Measurements from ENCODE around the gene FBXL16. TPM values are rescaled to one million over a fixed set of nuclear protein-coding genes. Genes with fewer than 3 reads are reported as not detected.

FBXL16 gene
- total and polyA plus RNA-seq, 2 of the 13 experiments (the other 11 are each of a cell fraction or from before 2014, with no cell fraction given): 0.22 to 2.0 TPM

DNA sequence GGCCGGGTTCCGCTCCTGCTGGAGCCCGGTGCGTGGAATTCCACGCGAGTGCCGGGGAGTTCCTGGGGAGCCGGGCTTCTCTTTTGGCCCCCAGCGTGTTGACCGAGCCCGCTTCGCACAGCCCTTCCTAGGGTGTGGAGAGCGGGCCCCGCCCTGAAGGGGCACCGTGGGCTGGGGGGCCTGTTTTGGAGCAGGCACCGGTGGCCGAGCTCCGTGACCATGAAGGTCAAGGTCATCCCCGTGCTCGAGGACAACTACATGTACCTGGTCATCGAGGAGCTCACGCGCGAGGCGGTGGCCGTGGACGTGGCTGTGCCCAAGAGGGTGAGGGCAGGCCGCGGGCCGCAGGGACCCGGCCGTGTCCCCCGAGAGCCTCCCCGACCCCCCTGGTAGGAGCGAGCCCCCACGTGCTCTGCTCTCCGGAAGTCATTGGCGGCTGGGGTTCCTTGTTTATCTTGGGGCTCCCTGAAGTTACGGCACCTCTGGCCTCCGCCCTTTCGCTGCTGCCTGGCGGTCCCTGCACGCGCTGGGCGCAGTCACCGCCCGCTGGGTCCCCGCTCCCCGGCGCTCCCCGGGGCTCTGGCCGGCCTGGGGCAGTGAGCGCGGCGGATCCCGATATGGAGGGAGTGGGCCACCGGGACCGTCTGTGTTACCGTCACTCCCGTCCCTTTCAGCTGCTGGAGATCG, 21.8 kb upstream of the FBXL16 start:
- H3K4me3 ChIP-seq (replicated peaks in 1 of 3; ENCODE audit: insufficient read depth in 1 of 3, low read depth in 2 of 3, low read length in 3 of 3): peak overlapping the region; percentile 57 to 82 (median 66)
- peak overlapping the region; percentile 94 for H3K4me2 ChIP-seq (ENCODE audit: low read depth, low read length)
- H3K4me1 ChIP-seq (ENCODE audit: insufficient read depth, low read length): peaks cover 11% of the 10 kb centered on the region
- no CpG with 5 or more reads among the region's 61 CpGs for WGBS (ENCODE audit: low lambda C conversion rate)
- BruUV-seq (replicated peaks): no TSS peak
- no peaks in the 10 kb centered on the region for H3K9me3 ChIP-seq (ENCODE audit: low read length)
- DNase-seq (ENCODE audit: low spot score) (no peak), FAIRE-seq (no peak), ATAC-seq (peak; percentile 14)
- no peaks in the 10 kb centered on the region for H3K79me2 ChIP-seq (ENCODE audit: insufficient read depth, low read length)
- no peaks in the 10 kb centered on the region for H3K36me3 ChIP-seq (replicated peaks in 1 of 2; ENCODE audit: control insufficient read depth in 1 of 2, insufficient read depth in 2 of 2, low read length in 2 of 2)
- intact Hi-C loops (cut with micrococcal nuclease; ENCODE audit: unreplicated experiment) (no loop called here), in situ Hi-C loops (cut with HindIII; ENCODE audit: extremely low pct_ligation_motif_present, low pct_unique_long_range_greater_than_20kb) (no loop called here)
- H3K27ac ChIP-seq (ENCODE audit: extremely low read length, insufficient read depth, low read length): no peak overlapping the region
- H3K9ac ChIP-seq (ENCODE audit: insufficient read depth, low read depth, low read length): peak overlapping the region; percentile 69
- no peak overlapping the region for H2AFZ ChIP-seq (ENCODE audit: low read length)
- H3K27me3 ChIP-seq (ENCODE audit: control insufficient read depth in 1 of 2, insufficient read depth in 2 of 2, low read length in 2 of 2): peaks cover 0 to 3% of the 10 kb centered on the region in 2 experiments; a peak in 1 of 5 replicates
- H4K20me1 ChIP-seq (ENCODE audit: insufficient read depth, low read length): no peaks in the 10 kb centered on the region
- ChIA-PET CTCF (ENCODE audit: low intra/inter-chr PET ratio, low total read pairs) (no interaction called here), POLR2A (interaction anchor here (1.1 to 2.0 kb wide), 2 partner anchors 11 to 15 kb away, joined by 3 to 7 read pairs; no protein-coding TSS in a partner anchor)
- no peak for TF ChIP-seq NR2C2 (CRISPR knock-in tag; IDR thresholded peaks at IDR 0.05; ENCODE audit: borderline replicate concordance)
- TF ChIP-seq ZNF747 (CRISPR knock-in tag; IDR thresholded peaks at IDR 0.05; ENCODE audit: borderline replicate concordance): no peak
- TF ChIP-seq, protein P1, sequence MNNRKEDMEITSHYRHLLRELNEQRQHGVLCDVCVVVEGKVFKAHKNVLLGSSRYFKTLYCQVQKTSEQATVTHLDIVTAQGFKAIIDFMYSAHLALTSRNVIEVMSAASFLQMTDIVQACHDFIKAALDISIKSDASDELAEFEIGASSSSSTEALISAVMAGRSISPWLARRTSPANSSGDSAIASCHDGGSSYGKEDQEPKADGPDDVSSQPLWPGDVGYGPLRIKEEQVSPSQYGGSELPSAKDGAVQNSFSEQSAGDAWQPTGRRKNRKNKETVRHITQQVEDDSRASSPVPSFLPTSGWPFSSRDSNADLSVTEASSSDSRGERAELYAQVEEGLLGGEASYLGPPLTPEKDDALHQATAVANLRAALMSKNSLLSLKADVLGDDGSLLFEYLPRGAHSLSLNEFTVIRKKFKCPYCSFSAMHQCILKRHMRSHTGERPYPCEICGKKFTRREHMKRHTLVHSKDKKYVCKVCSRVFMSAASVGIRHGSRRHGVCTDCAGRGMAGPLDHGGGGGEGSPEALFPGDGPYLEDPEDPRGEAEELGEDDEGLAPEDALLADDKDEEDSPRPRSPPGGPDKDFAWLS (CRISPR knock-in tag; IDR thresholded peaks at IDR 0.05; ENCODE audit: borderline replicate concordance): 0 out of 2 replicates have a peak, but pooled peaks have one; percentile 51
- TF ChIP-seq, protein P2, sequence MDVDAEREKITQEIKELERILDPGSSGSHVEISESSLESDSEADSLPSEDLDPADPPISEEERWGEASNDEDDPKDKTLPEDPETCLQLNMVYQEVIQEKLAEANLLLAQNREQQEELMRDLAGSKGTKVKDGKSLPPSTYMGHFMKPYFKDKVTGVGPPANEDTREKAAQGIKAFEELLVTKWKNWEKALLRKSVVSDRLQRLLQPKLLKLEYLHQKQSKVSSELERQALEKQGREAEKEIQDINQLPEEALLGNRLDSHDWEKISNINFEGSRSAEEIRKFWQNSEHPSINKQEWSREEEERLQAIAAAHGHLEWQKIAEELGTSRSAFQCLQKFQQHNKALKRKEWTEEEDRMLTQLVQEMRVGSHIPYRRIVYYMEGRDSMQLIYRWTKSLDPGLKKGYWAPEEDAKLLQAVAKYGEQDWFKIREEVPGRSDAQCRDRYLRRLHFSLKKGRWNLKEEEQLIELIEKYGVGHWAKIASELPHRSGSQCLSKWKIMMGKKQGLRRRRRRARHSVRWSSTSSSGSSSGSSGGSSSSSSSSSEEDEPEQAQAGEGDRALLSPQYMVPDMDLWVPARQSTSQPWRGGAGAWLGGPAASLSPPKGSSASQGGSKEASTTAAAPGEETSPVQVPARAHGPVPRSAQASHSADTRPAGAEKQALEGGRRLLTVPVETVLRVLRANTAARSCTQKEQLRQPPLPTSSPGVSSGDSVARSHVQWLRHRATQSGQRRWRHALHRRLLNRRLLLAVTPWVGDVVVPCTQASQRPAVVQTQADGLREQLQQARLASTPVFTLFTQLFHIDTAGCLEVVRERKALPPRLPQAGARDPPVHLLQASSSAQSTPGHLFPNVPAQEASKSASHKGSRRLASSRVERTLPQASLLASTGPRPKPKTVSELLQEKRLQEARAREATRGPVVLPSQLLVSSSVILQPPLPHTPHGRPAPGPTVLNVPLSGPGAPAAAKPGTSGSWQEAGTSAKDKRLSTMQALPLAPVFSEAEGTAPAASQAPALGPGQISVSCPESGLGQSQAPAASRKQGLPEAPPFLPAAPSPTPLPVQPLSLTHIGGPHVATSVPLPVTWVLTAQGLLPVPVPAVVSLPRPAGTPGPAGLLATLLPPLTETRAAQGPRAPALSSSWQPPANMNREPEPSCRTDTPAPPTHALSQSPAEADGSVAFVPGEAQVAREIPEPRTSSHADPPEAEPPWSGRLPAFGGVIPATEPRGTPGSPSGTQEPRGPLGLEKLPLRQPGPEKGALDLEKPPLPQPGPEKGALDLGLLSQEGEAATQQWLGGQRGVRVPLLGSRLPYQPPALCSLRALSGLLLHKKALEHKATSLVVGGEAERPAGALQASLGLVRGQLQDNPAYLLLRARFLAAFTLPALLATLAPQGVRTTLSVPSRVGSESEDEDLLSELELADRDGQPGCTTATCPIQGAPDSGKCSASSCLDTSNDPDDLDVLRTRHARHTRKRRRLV (CRISPR knock-in tag; IDR thresholded peaks at IDR 0.05): no peak
- TF ChIP-seq, protein P3, sequence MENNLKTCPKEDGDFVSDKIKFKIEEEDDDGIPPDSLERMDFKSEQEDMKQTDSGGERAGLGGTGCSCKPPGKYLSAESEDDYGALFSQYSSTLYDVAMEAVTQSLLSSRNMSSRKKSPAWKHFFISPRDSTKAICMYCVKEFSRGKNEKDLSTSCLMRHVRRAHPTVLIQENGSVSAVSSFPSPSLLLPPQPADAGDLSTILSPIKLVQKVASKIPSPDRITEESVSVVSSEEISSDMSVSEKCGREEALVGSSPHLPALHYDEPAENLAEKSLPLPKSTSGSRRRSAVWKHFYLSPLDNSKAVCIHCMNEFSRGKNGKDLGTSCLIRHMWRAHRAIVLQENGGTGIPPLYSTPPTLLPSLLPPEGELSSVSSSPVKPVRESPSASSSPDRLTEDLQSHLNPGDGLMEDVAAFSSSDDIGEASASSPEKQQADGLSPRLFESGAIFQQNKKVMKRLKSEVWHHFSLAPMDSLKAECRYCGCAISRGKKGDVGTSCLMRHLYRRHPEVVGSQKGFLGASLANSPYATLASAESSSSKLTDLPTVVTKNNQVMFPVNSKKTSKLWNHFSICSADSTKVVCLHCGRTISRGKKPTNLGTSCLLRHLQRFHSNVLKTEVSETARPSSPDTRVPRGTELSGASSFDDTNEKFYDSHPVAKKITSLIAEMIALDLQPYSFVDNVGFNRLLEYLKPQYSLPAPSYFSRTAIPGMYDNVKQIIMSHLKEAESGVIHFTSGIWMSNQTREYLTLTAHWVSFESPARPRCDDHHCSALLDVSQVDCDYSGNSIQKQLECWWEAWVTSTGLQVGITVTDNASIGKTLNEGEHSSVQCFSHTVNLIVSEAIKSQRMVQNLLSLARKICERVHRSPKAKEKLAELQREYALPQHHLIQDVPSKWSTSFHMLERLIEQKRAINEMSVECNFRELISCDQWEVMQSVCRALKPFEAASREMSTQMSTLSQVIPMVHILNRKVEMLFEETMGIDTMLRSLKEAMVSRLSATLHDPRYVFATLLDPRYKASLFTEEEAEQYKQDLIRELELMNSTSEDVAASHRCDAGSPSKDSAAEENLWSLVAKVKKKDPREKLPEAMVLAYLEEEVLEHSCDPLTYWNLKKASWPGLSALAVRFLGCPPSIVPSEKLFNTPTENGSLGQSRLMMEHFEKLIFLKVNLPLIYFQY (CRISPR knock-in tag; IDR thresholded peaks at IDR 0.05; ENCODE audit: borderline replicate concordance): no peak
- no peak for TF ChIP-seq ZNF451 (CRISPR knock-in tag; IDR thresholded peaks at IDR 0.05)
- no peak for TF ChIP-seq SKI (IDR thresholded peaks at IDR 0.05; ENCODE audit: partially characterized antibody)
- TF ChIP-seq ZNF383 (CRISPR knock-in tag; IDR thresholded peaks at IDR 0.05; ENCODE audit: borderline replicate concordance): 0 out of 2 replicates have a peak, but pooled peaks have one; percentile 37
- TF ChIP-seq ZFX (CRISPR knock-in tag; IDR thresholded peaks at IDR 0.05; ENCODE audit: low read depth): peak; percentile 48; the same call in 1 of the 2 replicates
- TF ChIP-seq, protein P4, sequence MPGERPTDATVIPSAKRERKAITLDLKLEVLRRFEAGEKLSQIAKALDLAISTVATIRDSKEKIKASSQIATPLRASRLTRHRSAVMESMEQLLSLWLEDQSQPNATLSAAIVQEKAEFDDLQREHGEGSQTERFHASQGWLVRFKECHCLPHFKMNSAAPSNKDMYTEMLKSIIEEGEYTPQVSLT (CRISPR knock-in tag; IDR thresholded peaks at IDR 0.05; ENCODE audit: borderline replicate concordance, low read depth): no peak
